SK-N-SH (cell line): ENCODE data around the gene ART4. TPM values are rescaled to one million over a fixed set of nuclear protein-coding genes. Genes with fewer than 3 reads are reported as not detected.

Experiments
- CTCF ChIA-PET: fragments of 300-600, 350-600 bp; formaldehyde crosslinking; extraction: SDS; loops from one replicate; lab custom pipeline; 2021; lab: Yijun Ruan, JAX
- POLR2A ChIA-PET: fragments of 350-600 bp; sonication (Branson Sonifier 250); formaldehyde crosslinking; extraction: SDS; loops from one replicate; lab custom pipeline; 2020; ENCODE audit warnings: antibody characterized with exemption, inconsistent platforms; lab: Yijun Ruan, JAX
- DNase-seq: peaks from one replicate; pipeline ENCODE4 v3.0.0; 2012
- H2AFZ ChIP-seq: fragments of 200-600 bp; sonication (generic); 2 replicates; pipeline ENCODE4 v1.8.1; 2016; ENCODE audit warnings: antibody characterized with exemption, mild to moderate bottlenecking, low read depth
- H3F3A ChIP-seq: fragments of 200-600 bp; sonication (generic); replicated peaks from 2 replicates; pipeline ENCODE3; 2016; ENCODE audit warnings: antibody characterized with exemption, mild to moderate bottlenecking; ENCODE audit not compliant: insufficient read depth
- H3K27ac ChIP-seq, 2 experiments: fragments of 200-500 bp in 1 of 2; fragments of 200-600 bp in 1 of 2; sonication (Bioruptor generic) in 1 of 2; sonication (generic), shearing (Covaris generic) in 1 of 2; 2 replicates each; pipeline versions ENCODE4 v1.5.1 to v1.6.1; 2014 to 2016; ENCODE audit warnings: low read depth in 2 of 2, inconsistent platforms in 1 of 2, low read length in 1 of 2, mild to moderate bottlenecking in 1 of 2, mixed read lengths in 1 of 2
- H3K27me3 ChIP-seq: fragments of 200-600 bp; sonication (generic), shearing (Covaris generic); 2 replicates; pipeline ENCODE4 v1.6.1; 2016; ENCODE audit warnings: mixed run types; ENCODE audit not compliant: insufficient read depth
- H3K36me3 ChIP-seq, 2 experiments: fragments of 200-500 bp in 1 of 2; fragments of 200-600 bp in 1 of 2; sonication (Bioruptor generic) in 1 of 2; sonication (generic) in 1 of 2; replicated peaks in 1 of 2; 2 replicates each; pipeline versions ENCODE3 to v1.5.1; 2014 to 2016; ENCODE audit warnings: low read length in 1 of 2, mild to moderate bottlenecking in 1 of 2; ENCODE audit not compliant: insufficient read depth in 2 of 2, control insufficient read depth in 1 of 2
- H3K4me1 ChIP-seq, 2 experiments: fragments of 200-500 bp in 1 of 2; fragments of 200-600 bp in 1 of 2; sonication (Bioruptor generic) in 1 of 2; sonication (generic), shearing (Covaris generic) in 1 of 2; 2 replicates each; pipeline versions ENCODE4 v1.5.1 to v1.6.1; 2014 to 2016; ENCODE audit warnings: low read depth in 1 of 2, low read length in 1 of 2, mixed run types in 1 of 2; ENCODE audit not compliant: insufficient read depth in 2 of 2, control insufficient read depth in 1 of 2
- H3K4me2 ChIP-seq: fragments of 200-600 bp; sonication (generic), shearing (Covaris generic); 2 replicates; pipeline ENCODE4 v1.6.1; 2017; ENCODE audit warnings: mixed run types
- H3K4me3 ChIP-seq, 2 experiments: fragments of 200-500 bp in 1 of 2; fragments of 200-600 bp in 1 of 2; sonication (Bioruptor generic) in 1 of 2; sonication (generic), shearing (Covaris generic) in 1 of 2; 2 replicates each; pipeline versions ENCODE4 v1.5.1 to v1.8.1; 2014 to 2016; ENCODE audit warnings: low read depth in 2 of 2, inconsistent platforms in 1 of 2, low read length in 1 of 2, mild to moderate bottlenecking in 1 of 2, mixed read lengths in 1 of 2, moderate library complexity in 1 of 2
- H3K79me2 ChIP-seq: fragments of 200-600 bp; sonication (generic); 2 replicates; pipeline ENCODE4 v1.8.1; 2017; ENCODE audit warnings: mild to moderate bottlenecking; ENCODE audit not compliant: insufficient read depth
- H3K9ac ChIP-seq: fragments of 200-600 bp; sonication (generic); 2 replicates; pipeline ENCODE4 v1.6.1; 2017; ENCODE audit warnings: mixed run types
- H3K9me2 ChIP-seq: fragments of 200-600 bp; sonication (generic); 2 replicates; pipeline ENCODE4 v1.6.1; 2017; ENCODE audit warnings: mixed run types
- H3K9me3 ChIP-seq: fragments of 200-600 bp; sonication (generic); 2 replicates; pipeline ENCODE4 v1.6.1; 2017; ENCODE audit warnings: mixed run types, mild to moderate bottlenecking, moderate library complexity
- H4K20me1 ChIP-seq: fragments of 200-600 bp; sonication (generic); 2 replicates; pipeline ENCODE4 v1.6.1; 2017; ENCODE audit warnings: mild to moderate bottlenecking, mixed run types; ENCODE audit not compliant: insufficient read depth
- CHD2 ChIP-seq: fragments of 150-350 bp; IDR thresholded peaks from 2 replicates; pipeline ENCODE4 v1.6.1; 2018; ENCODE audit warnings: low read length; ENCODE audit not compliant: partially characterized antibody
- CTCF ChIP-seq: fragments of 200-600 bp; sonication (generic); IDR thresholded peaks from 2 replicates; pipeline ENCODE4 v1.6.1; 2017; ENCODE audit warnings: antibody characterized with exemption, mild to moderate bottlenecking, moderate library complexity
- ELF1 ChIP-seq: IDR thresholded peaks from 2 replicates; pipeline ENCODE4 v1.4.0; 2012
- EP300 ChIP-seq, 2 experiments: IDR thresholded peaks; 2 replicates each; pipeline versions ENCODE4 v1.4.0 to v1.6.1; 2012; ENCODE audit warnings: borderline replicate concordance in 1 of 2, low read depth in 1 of 2, low read length in 1 of 2
- EZH2phosphoT487 ChIP-seq: fragments of 200-600 bp; sonication (generic); IDR thresholded peaks from 2 replicates; pipeline ENCODE4 v1.6.1; 2017; ENCODE audit warnings: low read depth, mixed run types, mild to moderate bottlenecking, antibody characterized with exemption, moderate library complexity, borderline replicate concordance
- FOSL2 ChIP-seq: IDR thresholded peaks from 2 replicates; pipeline ENCODE4 v1.4.0; 2012; ENCODE audit warnings: low read depth, mild to moderate bottlenecking, moderate library complexity, borderline replicate concordance
- FOXJ3 ChIP-seq: sonication (generic); formaldehyde crosslinking; IDR thresholded peaks from 2 replicates; pipeline ENCODE4 v1.5.1; 2020; ENCODE audit warnings: mild to moderate bottlenecking, missing genetic modification reagents
- FOXM1 ChIP-seq: IDR thresholded peaks from 2 replicates; pipeline ENCODE4 v1.4.0; 2012; ENCODE audit warnings: low read depth, mild to moderate bottlenecking
- GABPA ChIP-seq: IDR thresholded peaks from 2 replicates; pipeline ENCODE4 v1.4.0; 2012; ENCODE audit warnings: low read depth, mild to moderate bottlenecking
- GATA2 ChIP-seq: sonication (generic); formaldehyde crosslinking; IDR thresholded peaks from 2 replicates; pipeline ENCODE4 v1.5.0; 2020; ENCODE audit warnings: mild to moderate bottlenecking, missing genetic modification reagents
- IRF3 ChIP-seq: fragments of 150-350 bp; IDR thresholded peaks from 2 replicates; pipeline ENCODE4 v1.6.1; 2016; ENCODE audit warnings: mild to moderate bottlenecking, low read depth, low read length
- JUND ChIP-seq: IDR thresholded peaks from 2 replicates; pipeline ENCODE4 v1.4.0; 2012
- MAX ChIP-seq: IDR thresholded peaks from 2 replicates; pipeline ENCODE4 v1.4.0; 2012; ENCODE audit warnings: low read depth
- MEF2A ChIP-seq: IDR thresholded peaks from 2 replicates; pipeline ENCODE4 v1.4.0; 2012; ENCODE audit warnings: low read depth, borderline replicate concordance
- MXI1 ChIP-seq: IDR thresholded peaks from 2 replicates; pipeline ENCODE4 v1.6.1; 2012; ENCODE audit warnings: mild to moderate bottlenecking, low read depth, low read length, improper control_type of control experiment
- NFIC ChIP-seq: IDR thresholded peaks from 2 replicates; pipeline ENCODE4 v1.4.0; 2012; ENCODE audit warnings: borderline replicate concordance
- NRF1 ChIP-seq: IDR thresholded peaks from 2 replicates; pipeline ENCODE4 v1.6.1; 2012; ENCODE audit warnings: low read depth, mild to moderate bottlenecking, low read length
- PBX3 ChIP-seq: IDR thresholded peaks from 2 replicates; pipeline ENCODE4; 2012
- POLR2AphosphoS5 ChIP-seq: IDR thresholded peaks from 2 replicates; pipeline ENCODE4 v1.6.1; 2012; ENCODE audit warnings: low read depth, low read length
- RCOR1 ChIP-seq: fragments of 150-350 bp; IDR thresholded peaks from 2 replicates; pipeline ENCODE4 v1.6.1; 2017; ENCODE audit warnings: antibody characterized with exemption, low read length
- REST ChIP-seq: IDR thresholded peaks from 2 replicates; pipeline ENCODE4 v1.6.1; 2012; ENCODE audit warnings: mild to moderate bottlenecking, low read depth, low read length, moderate library complexity
- RXRA ChIP-seq: IDR thresholded peaks from 2 replicates; pipeline ENCODE4 v1.4.0; 2012; ENCODE audit warnings: low read depth, mild to moderate bottlenecking, borderline replicate concordance
- TCF12 ChIP-seq: IDR thresholded peaks from 2 replicates; pipeline ENCODE4 v1.4.0; 2012
- TEAD4 ChIP-seq: IDR thresholded peaks from 2 replicates; pipeline ENCODE4 v1.4.0; 2012; ENCODE audit warnings: mild to moderate bottlenecking, borderline replicate concordance; ENCODE audit not compliant: insufficient read depth
- USF2 ChIP-seq: fragments of 150-350 bp; IDR thresholded peaks from 2 replicates; pipeline ENCODE4 v1.6.1; 2017; ENCODE audit warnings: antibody characterized with exemption, low read length, low read depth, borderline replicate concordance
- YY1 ChIP-seq: IDR thresholded peaks from 2 replicates; pipeline ENCODE4 v1.4.0; 2012; ENCODE audit warnings: low read depth, mild to moderate bottlenecking
- WGBS: methylation state at CpG from one replicate; pipeline ENCODE4 v1.1.6; 2017; ENCODE audit warnings: low lambda C conversion rate; 5-methylcytosine and 5-hydroxymethylcytosine counted together
- polyA plus RNA-seq, 3 experiments: library from polyadenylated mRNA; depleted of rRNA; stranded (reverse); fragments of >200 nt; gene quantifications; 2 replicates each; pipeline ENCODE4 v1.2.3, GENCODE V29; 2012

ART4 gene
- polyA plus RNA-seq, 1 of the 3 experiments (the other 2 are of a cell fraction), result not detected

- DNase-seq, result no peak
- POLR2A ChIA-PET, result no interaction called here
- CTCF ChIA-PET, result no interaction called here
- no peak for TF ChIP-seq YY1
- peak; percentile 33; the same call in 1 of the 2 replicates for TF ChIP-seq FOSL2
- no peak for TF ChIP-seq FOXJ3 (CRISPR knock-in tag)
- TF ChIP-seq FOXM1, result no peak
- peak; percentile 57 for TF ChIP-seq JUND
- no peak for TF ChIP-seq RXRA
- peak; percentile 58 for TF ChIP-seq TCF12
- TF ChIP-seq NFIC, result peak; percentile 95
- TF ChIP-seq IRF3, result no peak
- TF ChIP-seq MAX, result peak; percentile 32; the same call in 1 of the 2 replicates
- no peak for TF ChIP-seq USF2
- no peak for TF ChIP-seq MXI1
- TF ChIP-seq MEF2A, result no peak
- TF ChIP-seq PBX3, result peak; percentile 66
- TF ChIP-seq EZH2phosphoT487, result no peak
- TF ChIP-seq RCOR1, result no peak
- TF ChIP-seq CHD2, result no peak
- no peak for TF ChIP-seq TEAD4
- TF ChIP-seq NRF1, result no peak
- no peak for TF ChIP-seq GATA2 (CRISPR knock-in tag)
- TF ChIP-seq REST, result 0 out of 2 replicates have a peak, but pooled peaks have one; percentile 36
- TF ChIP-seq EP300 (IDR thresholded peaks at IDR 0.05; ENCODE audit: borderline replicate concordance in 1 of 2, low read depth in 1 of 2, low read length in 1 of 2), result peak in 1 of 2 experiments; percentile 62; a peak in 1 of 4 replicates
- no peak for TF ChIP-seq ELF1
- no peak for TF ChIP-seq GABPA
- no peak for TF ChIP-seq CTCF
- peak; percentile 54; the same call in 1 of the 2 replicates for TF ChIP-seq POLR2AphosphoS5
Measured at GRCh38 chr12:14885718-14886221, 42.4 kb upstream of the ART4 start, which contains the start of gene MGP. Gene MGP (minus strand): TSS chr12:14885854. CDS start chr12:14885791, 63 bp downstream.

More at GRCh38 chr12:14885718-14886221, 42.4 kb upstream of the ART4 start, which contains the start of gene MGP:
- peak within 1 kb of the TSS; percentile 45 to 55; a peak in 3 of 4 replicates for H3K4me3 ChIP-seq
- H3K9me3 ChIP-seq, result no peaks in the 10 kb centered on the region
- 31% methylated on average over 6 of the region's 6 CpGs for WGBS
- peak within 1 kb of the TSS; percentile 69 to 75 for H3K27ac ChIP-seq
- H2AFZ ChIP-seq, result peak within 1 kb of the TSS; percentile 70
- peak within 1 kb of the TSS; percentile 51; the same call in 1 of the 2 replicates for H3K9ac ChIP-seq
- no peaks in the 10 kb centered on the region for H3F3A ChIP-seq
- no peaks in the 10 kb centered on the region for H3K9me2 ChIP-seq
- no peaks in the 10 kb centered on the region for H3K27me3 ChIP-seq
- H3K4me2 ChIP-seq, result peak within 1 kb of the TSS; percentile 77
- peaks cover 9 to 11% of the 10 kb centered on the region in 2 experiments; a peak in 3 of 4 replicates for H3K4me1 ChIP-seq
- H3K79me2 ChIP-seq, result no peaks in the 10 kb centered on the region
- peaks cover 0 to 11% of the 10 kb centered on the region in 2 experiments for H3K36me3 ChIP-seq
- no peaks in the 10 kb centered on the region for H4K20me1 ChIP-seq
